GM18519 (cell line): ENCODE data around the gene ARHGEF10L.
"Not testable (repeated sequence)": the region's sequence is repeated elsewhere in the genome, so short reads cannot be mapped to it uniquely, and the experiment has no call there.

ENCODE experiments used
- ATAC-seq: cut with Tn5 transposase; IDR thresholded peaks from one replicate; pipeline ENCODE4 v1.9.1; 2021; ENCODE audit warnings: mild to moderate bottlenecking, moderate library complexity; ENCODE audit not compliant: unreplicated experiment, low FRiP score

The ARHGEF10L gene

DNA sequence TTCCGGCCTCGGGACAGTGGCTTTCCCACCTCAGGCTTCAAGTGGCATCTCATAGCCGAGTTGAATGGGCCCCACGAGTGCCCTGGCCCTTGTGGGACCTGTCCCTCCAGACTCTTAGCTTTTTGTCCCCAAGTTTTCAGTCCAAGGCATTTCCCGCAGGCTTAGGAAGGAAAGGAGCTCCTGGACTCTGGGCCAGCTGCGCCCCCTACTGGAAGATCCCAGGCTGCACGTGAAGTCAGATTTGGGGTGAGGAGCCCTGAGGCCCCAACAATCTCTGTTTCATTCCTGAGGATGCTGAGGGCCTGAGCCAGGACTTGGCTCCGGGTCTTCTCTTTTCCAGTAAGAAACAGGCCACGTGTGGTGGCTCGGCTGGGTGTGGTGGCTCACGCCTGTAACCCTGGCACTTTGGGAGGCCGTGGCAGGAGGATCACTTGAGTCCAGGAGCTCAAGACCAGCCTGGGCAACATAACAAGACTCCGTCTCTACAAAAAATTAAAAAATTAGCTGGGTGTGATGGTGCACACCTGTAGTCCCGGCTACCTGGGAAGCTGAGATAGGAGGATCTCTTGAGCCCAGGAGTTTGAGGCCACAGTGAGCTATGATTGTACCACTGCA lies 67.4 kb downstream of the ARHGEF10L start:
- ATAC-seq = no peak

DNA sequence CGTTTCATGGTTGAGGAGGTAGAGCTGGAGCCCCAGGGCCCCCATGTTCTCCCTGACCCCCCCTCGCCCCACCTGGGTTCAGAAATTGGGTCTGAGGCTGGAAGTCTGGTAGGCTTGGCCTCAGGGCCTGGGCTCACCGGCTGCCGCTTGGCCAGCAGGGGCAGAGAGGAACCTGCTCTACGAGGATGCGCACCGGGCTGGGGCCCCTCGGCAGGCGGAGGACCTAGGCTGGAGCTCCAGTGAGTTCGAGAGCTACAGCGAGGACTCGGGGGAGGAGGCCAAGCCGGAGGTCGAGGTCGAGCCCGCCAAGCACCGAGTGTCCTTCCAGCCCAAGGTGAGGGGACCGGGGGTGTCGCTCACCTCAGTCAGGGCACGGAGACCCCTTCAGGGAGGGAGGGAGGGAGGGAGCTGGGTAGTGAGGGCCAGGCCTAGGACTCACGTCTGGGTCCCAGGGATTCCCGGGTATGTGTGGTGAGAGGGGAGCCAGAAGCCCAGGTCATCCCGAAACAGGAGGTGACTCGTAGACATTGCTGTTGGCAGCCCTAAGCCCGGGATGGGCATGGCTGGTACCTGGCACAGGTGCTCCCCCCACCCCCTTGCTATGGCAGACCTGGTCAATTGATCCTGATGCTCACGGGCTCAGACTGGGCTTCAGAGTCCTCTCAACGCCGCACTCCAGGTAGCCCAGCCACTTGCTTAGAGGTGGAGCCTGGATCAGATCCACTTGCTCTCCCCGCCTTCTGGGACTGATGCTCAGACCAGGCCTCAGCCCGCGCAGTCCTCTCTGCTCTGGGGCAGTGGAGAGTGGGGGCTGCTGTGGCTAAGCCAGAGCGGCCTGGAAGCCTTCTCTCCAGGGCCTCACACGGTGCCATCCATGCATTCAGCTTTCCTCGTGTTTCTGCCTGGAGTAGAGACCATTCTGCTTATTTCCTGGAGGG lies 68.4 kb downstream of the ARHGEF10L start:
- no peak for ATAC-seq

DNA sequence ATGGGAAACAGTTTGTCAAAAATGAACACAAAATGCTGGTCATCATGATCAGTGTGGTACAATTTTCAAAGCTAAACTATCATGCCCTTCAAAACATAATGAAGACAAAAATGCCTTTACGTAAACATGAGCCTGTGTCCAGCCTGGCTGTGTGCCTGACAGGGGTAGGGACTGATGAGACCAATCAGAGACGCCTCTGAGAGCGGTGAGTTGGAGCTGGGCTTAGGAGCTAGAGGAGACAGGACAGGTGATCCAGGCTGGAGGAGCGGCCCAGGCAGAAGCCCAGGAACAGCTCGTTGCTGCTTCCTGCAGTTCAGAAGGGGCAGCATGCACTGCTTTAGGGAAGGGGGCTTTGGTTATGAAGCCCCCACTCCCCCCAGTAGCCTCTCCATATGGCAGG lies 70.0 kb downstream of the ARHGEF10L start:
- no peak for ATAC-seq

DNA sequence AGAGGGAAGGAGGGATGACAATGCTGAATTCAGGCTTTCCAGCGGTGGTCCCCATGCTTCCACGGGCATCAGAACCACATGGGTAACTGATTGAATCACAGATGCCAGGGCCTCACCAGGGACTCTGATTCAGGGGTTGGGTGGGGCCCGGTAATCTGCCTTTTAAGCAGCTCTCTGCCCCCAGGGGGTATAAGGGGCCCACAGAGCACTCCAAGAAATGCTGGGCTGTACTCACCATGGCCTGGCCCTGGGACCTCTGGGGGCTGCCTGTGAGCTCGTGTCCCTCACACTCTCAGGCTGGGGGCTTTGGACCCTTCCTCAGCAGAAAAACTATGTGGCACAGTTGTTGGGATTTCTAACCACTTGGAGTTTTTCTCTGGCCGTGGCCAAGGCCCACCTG lies 70.6 kb downstream of the ARHGEF10L start:
- no peak for ATAC-seq

DNA sequence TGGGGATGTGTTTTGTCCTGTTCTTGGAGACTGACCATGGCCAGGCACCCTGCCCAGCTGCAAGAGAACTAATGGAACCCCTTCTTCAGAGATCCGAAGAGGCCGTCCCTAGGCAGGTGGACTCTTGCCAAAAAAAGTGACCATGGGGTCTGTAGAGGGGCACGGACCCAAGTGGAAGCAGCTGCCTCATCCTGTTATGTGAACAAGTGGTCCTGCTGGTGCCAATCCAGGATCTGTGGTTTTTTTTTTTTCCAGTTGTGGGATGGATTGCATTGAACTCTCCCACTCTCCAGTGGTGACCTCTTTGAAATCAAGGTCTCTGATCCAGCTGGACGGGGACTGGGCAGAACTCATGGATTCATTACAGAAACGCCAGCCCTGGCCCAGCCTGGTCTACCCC lies 71.2 kb downstream of the ARHGEF10L start:
- no peak for ATAC-seq

DNA sequence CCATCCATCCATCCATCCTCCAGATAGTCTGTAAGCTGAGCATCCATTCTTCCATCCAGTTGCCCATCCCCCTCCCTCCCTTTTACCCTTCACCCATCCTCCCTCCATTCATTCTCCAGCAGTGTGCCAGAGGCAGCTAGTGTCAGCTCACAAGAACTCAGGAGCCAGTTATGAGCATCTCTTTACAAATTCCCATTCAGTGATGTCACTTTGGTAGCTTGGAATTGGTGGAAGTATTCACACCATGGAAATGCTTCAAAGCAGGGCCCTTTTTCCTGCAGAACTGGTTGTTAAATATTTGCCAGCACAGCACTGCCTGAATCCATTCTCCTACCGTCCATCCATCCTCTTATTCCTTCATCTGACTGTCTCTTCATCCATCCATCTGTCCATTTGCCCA lies 72.5 kb downstream of the ARHGEF10L start:
- no peak for ATAC-seq

DNA sequence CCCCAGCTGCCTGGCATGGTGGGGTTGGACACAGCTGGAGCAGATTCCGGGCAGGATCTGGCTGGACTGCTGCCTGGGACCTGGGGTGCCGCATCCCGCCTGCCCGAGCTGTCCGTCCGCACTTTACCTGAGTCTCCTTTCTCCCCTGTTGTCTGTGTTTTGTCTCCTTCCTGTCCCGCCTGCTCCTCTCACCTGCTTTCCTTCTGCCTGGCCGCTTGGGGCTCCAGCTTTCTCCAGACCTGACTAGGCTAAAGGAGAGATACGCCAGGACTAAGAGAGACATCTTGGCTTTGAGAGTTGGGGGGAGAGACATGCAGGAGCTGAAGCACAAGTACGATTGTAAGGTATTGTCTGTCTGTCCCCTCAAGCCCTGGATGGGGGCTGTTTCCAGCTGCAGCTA lies 73.3 kb downstream of the ARHGEF10L start:
- ATAC-seq = no peak

DNA sequence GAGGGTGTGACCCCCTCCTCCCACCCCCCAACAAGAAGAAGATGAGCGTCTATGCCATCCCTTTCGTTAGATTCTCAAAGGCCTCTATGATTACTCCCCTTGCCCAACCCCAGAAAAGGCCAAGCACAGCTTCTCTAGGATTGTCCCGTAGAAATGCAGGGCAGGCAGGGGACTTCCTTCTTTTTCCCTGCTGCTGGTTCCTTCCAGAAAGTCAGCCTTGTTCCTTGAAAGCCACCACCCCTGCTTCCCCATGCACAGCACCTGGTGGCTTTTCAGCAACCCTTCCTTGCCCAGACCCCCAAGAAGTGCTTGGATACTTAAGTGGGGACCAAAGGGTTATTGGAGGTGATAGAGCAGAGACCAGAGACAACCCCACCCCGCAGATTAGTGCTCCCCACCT lies 75.1 kb downstream of the ARHGEF10L start:
- no peak for ATAC-seq

DNA sequence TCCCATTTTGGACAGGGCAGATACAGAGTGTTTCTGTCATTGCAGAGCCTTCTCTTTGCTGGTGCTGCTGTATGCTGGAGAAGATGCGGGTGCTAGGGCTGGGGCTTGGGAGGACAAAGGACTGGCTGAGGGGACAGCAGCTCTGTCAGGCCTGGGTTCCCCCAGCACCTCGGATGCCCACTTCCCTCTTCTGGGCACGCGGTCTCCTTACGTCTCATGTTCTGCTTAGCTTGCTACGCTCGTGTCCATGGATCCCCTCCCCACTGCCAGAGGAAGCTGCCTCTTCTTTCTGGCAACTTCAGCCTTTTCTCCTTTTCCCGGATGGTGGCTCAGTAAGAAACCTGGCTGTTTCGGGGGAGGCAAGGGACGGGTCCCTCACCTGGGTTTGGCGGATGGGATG lies 75.7 kb downstream of the ARHGEF10L start:
- no peak for ATAC-seq

DNA sequence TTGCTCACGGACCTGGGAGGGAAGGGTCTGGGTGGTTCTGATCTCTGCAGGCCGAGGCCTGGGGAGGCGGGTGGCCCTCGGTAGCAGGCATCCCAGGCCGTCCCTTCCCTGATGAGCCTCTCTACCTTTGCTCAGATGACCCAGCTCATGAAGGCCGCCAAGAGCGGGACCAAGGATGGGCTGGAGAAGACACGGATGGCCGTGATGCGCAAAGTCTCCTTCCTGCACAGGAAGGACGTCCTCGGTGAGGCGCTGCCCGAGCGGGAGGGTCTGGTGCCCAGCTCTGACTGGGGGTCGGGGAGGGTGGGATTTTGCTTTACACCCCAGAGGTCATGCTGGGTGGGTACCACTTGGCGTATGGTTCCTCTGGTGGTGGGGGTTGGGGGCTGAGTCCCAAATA lies 76.5 kb downstream of the ARHGEF10L start:
- ATAC-seq = no peak

DNA sequence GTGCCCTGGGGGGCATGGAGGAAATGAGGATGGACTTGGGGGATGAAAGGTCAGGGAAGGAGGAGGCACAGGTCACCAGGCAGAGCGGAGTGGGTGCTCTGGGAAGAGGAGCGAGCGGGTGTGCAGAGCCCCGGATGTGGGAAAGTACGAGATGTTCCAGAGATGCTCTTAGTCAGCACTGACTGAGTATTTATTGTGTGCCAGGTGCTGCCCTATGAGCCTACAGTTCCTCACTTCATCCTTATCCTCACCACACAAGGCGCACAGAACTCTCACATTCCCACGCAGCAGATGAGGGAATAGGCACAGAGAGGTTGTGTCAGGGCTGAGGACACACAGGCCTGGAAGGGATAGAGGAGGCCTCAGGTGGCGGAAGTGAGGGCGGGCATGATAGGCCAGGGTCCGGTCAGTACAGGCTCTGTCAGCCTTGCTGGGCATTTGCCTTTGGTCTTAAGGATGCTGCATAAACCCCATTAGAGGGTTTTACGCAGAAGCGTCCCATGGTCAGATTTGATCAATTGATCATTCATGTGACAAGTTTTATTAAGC lies 77.3 kb downstream of the ARHGEF10L start:
- no peak for ATAC-seq

DNA sequence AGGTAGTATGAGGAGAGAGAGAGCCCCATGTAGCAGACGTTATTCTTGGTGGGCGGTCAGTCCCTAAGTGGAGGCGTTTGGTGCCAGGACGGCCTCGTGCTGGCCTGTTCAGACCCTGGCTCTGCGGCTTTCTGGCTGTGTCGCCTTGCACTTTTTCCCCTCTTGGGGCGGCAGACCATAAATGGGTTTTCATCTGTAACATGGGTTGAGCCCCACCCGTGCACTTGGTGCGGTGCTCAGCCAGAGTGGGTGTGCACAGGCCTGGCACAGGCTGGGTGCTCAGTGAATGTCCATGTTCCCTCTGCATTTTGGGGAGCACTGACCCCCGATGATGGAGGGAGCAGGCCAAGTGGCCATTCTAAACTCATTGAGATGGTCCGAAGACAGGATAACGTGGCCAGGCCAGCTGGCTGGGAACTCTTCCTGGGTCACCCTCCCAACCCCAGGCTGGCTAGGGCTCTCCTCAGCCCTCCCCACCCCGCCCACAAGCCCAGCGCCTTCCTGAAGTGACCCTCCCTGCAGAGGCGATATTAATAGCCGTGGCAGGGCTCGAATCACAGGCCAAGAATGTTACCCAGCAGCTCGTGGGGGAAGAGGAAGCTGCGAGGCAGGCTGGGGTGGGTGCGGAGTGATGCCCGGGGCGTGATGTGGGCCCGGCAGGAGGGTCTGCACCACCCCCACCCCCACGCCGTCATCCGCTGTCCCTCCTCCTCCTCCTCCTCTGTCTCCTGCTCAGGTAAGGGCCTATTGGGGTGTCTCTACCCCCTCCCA lies 78.5 kb downstream of the ARHGEF10L start:
- ATAC-seq = no peak

DNA sequence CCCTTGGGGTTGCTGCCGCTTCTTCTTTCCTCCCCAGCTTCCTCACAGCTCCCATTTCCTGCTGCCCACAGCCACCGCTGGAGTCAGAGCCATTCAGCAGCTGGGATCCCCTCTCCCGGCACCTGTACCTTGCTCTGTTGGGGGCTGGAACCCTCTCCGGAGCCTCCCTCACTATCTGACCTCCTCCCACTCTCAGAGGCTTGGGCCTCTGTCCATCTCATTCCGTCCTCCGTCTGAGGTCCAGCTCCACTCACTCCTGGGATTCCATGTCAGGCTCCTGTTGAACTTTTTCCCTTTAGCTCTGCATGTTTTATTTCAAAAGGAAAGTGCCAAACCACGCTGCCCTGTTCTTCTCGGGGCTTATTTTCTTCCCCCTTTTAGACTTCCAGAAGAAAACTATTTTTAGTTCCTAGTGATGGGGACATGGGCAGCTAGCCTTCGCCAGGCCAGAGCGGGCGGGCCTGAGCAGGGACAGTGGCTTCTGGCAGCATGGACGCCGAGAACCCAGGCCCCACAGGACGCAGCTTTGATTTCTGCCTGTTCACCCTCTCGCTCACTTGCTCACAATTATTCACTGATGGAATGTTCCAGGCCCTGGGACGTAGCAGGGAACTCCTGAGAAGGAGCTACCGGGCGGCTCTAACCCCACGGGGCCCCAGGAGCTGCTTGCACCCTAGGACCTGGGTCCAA lies 79.2 kb downstream of the ARHGEF10L start:
- no peak for ATAC-seq

DNA sequence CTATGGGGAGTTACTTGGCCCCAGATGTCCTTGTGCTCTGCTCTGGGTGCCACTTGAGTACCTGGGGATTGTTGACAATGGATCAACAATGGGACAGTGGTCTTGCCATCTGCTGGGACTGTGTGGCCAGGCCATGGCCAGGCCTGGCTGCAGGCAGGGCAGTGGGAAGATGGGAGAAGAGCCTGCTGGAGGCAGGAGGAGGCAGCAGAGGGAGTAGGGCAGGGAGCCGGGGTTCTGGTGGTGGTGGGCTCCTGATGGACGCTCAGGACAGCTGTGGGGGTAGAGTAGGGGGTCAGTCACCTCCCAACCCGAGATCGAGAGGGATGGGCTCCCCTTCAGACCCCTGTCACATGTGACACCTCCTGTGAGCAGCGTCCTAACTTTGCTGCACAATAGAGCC lies 81.0 kb downstream of the ARHGEF10L start:
- no peak for ATAC-seq

DNA sequence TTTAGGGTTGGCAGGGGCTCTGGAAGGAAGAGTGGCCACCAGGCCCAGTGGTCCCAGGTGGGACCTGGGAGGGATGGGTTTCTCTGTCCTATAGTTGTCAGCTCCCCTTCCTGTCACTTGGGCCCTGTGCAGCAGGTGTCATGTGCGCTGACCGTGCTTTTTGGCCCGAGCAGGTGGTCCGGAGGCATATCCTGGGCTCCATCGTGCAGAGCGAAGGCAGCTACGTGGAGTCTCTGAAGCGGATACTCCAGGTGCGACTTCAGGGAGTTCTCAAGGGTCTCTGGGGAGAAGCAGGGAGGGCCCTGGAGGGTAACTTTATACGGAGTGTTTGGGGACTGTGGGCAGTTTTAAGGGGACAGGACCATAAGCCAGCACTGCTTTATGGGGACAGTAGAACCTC lies 82.2 kb downstream of the ARHGEF10L start:
- ATAC-seq = no peak

DNA sequence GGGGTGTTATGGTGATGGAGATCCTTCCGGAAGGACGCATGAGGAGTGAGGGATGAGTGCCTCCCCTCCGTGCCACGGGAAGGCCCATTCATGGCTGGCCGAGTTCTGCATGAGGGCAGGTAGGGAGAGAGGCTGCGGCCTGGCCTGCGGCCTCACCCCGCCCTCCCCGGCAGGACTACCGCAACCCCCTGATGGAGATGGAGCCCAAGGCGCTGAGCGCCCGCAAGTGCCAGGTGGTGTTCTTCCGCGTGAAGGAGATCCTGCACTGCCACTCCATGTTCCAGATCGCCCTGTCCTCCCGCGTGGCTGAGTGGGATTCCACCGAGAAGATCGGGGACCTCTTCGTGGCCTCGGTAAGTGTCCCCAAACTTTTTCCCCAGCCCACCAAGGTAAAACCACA lies 83.3 kb downstream of the ARHGEF10L start:
- ATAC-seq = no peak

DNA sequence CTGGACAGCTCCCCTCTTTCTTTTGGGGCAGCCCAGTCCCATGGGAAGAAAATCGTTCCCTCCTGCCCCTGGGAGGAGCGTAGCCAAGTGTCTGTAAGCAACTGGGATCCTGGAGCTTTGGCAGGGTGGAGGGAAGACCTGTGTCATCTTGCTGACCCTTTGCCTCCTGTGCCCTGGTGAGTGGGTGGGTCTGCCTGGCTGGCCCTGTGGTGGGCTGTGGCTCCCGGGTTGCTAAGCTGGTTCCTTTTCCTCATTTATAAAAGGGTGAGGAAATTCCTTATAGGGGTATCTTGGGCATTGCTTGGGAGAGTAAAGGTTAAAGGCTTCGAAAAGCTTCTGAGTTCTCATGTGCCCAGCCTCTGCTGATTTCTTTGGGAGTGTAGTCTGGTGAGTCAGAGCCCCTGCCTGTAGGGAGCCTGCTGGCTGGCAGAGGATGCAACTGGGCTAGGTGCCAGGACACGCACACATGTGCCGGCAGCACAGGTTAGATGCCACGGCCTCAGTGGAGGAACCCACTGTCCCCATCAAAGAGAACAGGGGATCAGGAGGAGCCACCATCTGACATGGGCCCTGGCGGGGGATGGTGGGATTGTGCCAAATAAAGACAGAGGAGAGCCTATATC lies 85.2 kb downstream of the ARHGEF10L start:
- ATAC-seq = no peak

DNA sequence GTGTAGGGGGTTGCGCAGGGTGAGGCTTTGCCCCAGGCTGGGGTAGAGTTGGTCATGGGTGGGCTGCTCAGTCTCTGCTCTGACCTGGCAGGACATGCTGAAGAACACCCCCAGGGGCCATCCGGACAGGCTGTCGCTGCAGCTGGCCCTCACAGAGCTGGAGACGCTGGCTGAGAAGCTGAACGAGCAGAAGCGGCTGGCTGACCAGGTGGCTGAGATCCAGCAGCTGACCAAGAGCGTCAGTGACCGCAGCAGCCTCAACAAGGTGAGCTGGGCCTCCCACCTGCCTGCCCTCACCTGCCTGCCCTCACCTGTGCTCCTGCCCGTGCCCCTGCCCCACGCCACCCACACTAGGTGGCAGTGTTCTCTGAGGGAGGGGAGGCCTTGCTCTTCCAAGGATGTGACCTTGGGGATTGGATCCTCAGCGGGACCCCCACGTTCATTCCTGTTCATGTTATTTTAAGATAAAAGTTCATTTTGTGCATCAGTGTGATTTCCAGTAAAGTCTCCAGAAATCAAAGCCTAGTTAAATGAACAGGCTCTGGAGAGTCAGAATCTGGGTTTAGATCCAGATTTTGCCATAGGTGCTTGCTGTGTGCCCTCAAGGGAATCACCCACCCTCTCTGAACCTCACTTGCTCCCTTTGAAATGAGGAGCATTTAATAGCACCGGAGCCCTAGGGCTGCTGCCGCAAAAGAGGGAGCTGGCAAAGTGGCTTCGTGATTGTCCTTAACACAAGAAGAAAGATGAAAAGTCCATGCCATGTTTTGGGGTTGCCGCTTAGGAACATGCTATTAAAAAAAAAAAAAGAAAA lies 87.9 kb downstream of the ARHGEF10L start:
- no peak for ATAC-seq

DNA sequence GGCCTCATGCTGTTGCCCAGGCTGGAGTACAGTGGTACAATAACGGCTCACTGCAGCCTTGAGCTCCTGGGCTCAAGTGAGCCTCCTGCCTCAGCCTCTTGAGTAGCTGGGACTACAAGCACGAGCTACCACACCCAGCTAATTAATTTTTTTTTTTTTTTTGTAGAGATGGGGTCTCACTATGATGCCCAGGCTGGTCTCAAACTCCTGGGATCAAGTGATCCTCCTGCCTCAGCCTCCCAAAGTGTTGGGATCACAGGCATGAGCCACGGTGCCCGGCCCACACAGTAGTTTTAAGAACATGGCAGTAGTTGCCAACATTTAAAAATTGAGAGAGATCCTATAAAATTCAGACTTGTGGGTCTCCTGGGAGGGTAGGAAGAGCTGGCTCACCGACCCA lies 89.5 kb downstream of the ARHGEF10L start:
- ATAC-seq = not testable (repeated sequence)
